ENCODE results near the gene CDK14.

CDK14 gene

GRCh38 chr7:90580051-90580450 lies 16.1 kb upstream of the CDK14 start:
- no peak for TF ChIP-seq CTCF (IDR thresholded peaks at IDR 0.05; ENCODE audit: low read depth, low read length, missing control alignments)
- DNase-seq (ENCODE audit: extremely low read depth, low read depth), result no peak
- no peak overlapping the region for H3K4me3 ChIP-seq (replicated peaks; ENCODE audit: low read depth, low read length)

- no peak for TF ChIP-seq CTCF (IDR thresholded peaks at IDR 0.05; ENCODE audit: low read depth, low read length, missing control alignments)
- H3K4me3 ChIP-seq (replicated peaks; ENCODE audit: low read depth, low read length), result no peak overlapping the region
- DNase-seq (ENCODE audit: extremely low read depth, low read depth), result no peak
Measured at GRCh38 chr7:90582164-90582563, 14.0 kb upstream of the CDK14 start.

- TF ChIP-seq CTCF (IDR thresholded peaks at IDR 0.05; ENCODE audit: low read depth, low read length, missing control alignments), result no peak
- no peak overlapping the region for H3K4me3 ChIP-seq (replicated peaks; ENCODE audit: low read depth, low read length)
- no peak for DNase-seq (ENCODE audit: extremely low read depth, low read depth)
Measured at GRCh38 chr7:90584378-90584777, 11.7 kb upstream of the CDK14 start.

GRCh38 chr7:90586091-90586490 lies 10.0 kb upstream of the CDK14 start:
- no peak for TF ChIP-seq CTCF (IDR thresholded peaks at IDR 0.05; ENCODE audit: low read depth, low read length, missing control alignments)
- DNase-seq (ENCODE audit: extremely low read depth, low read depth), result no peak
- no peak overlapping the region for H3K4me3 ChIP-seq (replicated peaks; ENCODE audit: low read depth, low read length)

- no peak for TF ChIP-seq CTCF (IDR thresholded peaks at IDR 0.05; ENCODE audit: low read depth, low read length, missing control alignments)
- DNase-seq (ENCODE audit: extremely low read depth, low read depth), result no peak
- no peak overlapping the region for H3K4me3 ChIP-seq (replicated peaks; ENCODE audit: low read depth, low read length)
Measured at GRCh38 chr7:90587766-90588165, 8.4 kb upstream of the CDK14 start.

GRCh38 chr7:90592033-90592432 lies 4.1 kb upstream of the CDK14 start:
- no peak for TF ChIP-seq CTCF (IDR thresholded peaks at IDR 0.05; ENCODE audit: low read depth, low read length, missing control alignments)
- no peak for DNase-seq (ENCODE audit: extremely low read depth, low read depth)
- H3K4me3 ChIP-seq (replicated peaks; ENCODE audit: low read depth, low read length), result no peak overlapping the region

GRCh38 chr7:90593205-90593604 lies 2.9 kb upstream of the CDK14 start:
- no peak for DNase-seq (ENCODE audit: extremely low read depth, low read depth)
- H3K4me3 ChIP-seq (replicated peaks; ENCODE audit: low read depth, low read length), result no peak overlapping the region
- TF ChIP-seq CTCF (IDR thresholded peaks at IDR 0.05; ENCODE audit: low read depth, low read length, missing control alignments), result no peak
